Adrenal gland (tissue), 12 donors: ENCODE measurements around the gene RGS6. TPM values are rescaled to one million over a fixed set of nuclear protein-coding genes. Genes with fewer than 3 reads are reported as not detected.

Experiments used
- DNase-seq, 7 donors: peaks; one replicate each; pipeline ENCODE4 v3.0.0-alpha.2; 2019 to 2020
- H3K27ac ChIP-seq, 5 donors: fragments of 200-600 bp; sonication (generic) in 4 of 5; 1 replicate in 3 of 5; 2 replicates in 2 of 5; pipeline versions ENCODE4 v1.5.1 to v1.8.0; 2016 to 2020; ENCODE audit warnings: mild to moderate bottlenecking in 1 of 5
- H3K27me3 ChIP-seq: fragments of 200-600 bp; 2 replicates; pipeline ENCODE4 v1.8.0; 2021
- H3K36me3 ChIP-seq, 2 donors: fragments of 200-600 bp; replicated peaks in 1 of 2; 1 replicate in 1 of 2; 2 replicates in 1 of 2; pipeline versions ENCODE4 v1.5.1 to v1.8.0; 2018 to 2022
- H3K4me1 ChIP-seq, 2 donors: fragments of 200-600 bp; replicated peaks in 1 of 2; 1 replicate in 1 of 2; 2 replicates in 1 of 2; pipeline versions ENCODE4 v1.5.1 to v1.8.0; 2018 to 2021
- H3K4me3 ChIP-seq, 4 donors: fragments of 200-600 bp; sonication (generic) in 3 of 4; one replicate each; pipeline ENCODE4 v1.5.1; 2016 to 2018
- H3K9me3 ChIP-seq, 3 donors: fragments of 200-600 bp; sonication (generic) in 1 of 3; replicated peaks in 1 of 3; 1 replicate in 2 of 3; 2 replicates in 1 of 3; pipeline versions ENCODE4 v1.5.1 to v1.8.0; 2016 to 2021
- POLR2A ChIP-seq, 2 donors: fragments of 450-650 bp; IDR thresholded peaks; one replicate each; pipeline ENCODE4 v1.6.1; 2017; ENCODE audit warnings: antibody characterized with exemption in 2 of 2, mild to moderate bottlenecking in 2 of 2, moderate library complexity in 1 of 2
- WGBS, 4 donors: extraction: QIAGEN DNeasy Blood & Tissue Kit in 2 of 4; methylation state at CpG; one replicate each; pipeline versions ENCODE4 v1.1.5 to v1.1.7; 2013 to 2017; 5-methylcytosine and 5-hydroxymethylcytosine counted together
- intact Hi-C, 2 donors: fragments of 100-400 bp; cut with DNase I; formaldehyde crosslinking; loops; one replicate each; pipeline versions ENCODE4 v1.14.1 to v1.15.0; 2022 to 2023
- polyA plus RNA-seq, 3 donors: library from polyadenylated mRNA; stranded (reverse); fragments of 200-250 nt in 2 of 3; fragments of 350-450 nt in 1 of 3; fragmentation: Illumina TruSeq in 1 of 3; extraction: RNeasy Lipid Tissue Mini Kit (QIAGEN cat#74804) in 1 of 3; gene quantifications; one replicate each; pipeline ENCODE4 v1.2.3, GENCODE V29; 2013 to 2014
- total RNA-seq, 9 donors: library from RNA; depleted of rRNA in 4 of 9; stranded (reverse); fragments of >200 nt in 4 of 9; fragments of 120-200 nt in 1 of 9; fragmentation: NEBNext Ultra II Directional in 1 of 9; extraction: Animal tissue kit (Norgen Biotek cat#: 25700) in 1 of 9; gene quantifications; one replicate each; pipeline versions ENCODE4 v1.1.0 to v1.2.4, GENCODE V29; 2013 to 2023
- TF ChIP-seq, protein P1 (sequence below), 6 experiments: fragments of 450-650 bp in 4 of 6; fragments of 200-600 bp in 2 of 6; sonication (generic) in 1 of 6; IDR thresholded peaks; 1 replicate in 5 of 6; 2 replicates in 1 of 6; pipeline versions ENCODE4 v1.5.1 to v1.8.0; 2016 to 2021; ENCODE audit warnings: antibody characterized with exemption in 6 of 6, mild to moderate bottlenecking in 2 of 6, moderate library complexity in 1 of 6
- donor health status: healthy with polysubstance abuse.
- donor health status: Bipolar disorder and iron deficiency.
- donor health status: DM: yes; HTN: yes; CAD: no.
- donor health status: DM: no; HTN: no; CAD: no.
- donor health status: DM: no; HTN: no; CAD: no.
- donor health status: DM: yes; HTN: yes; CAD: no.

RGS6 gene
- total and polyA plus RNA-seq, 12 donors: 0.06 to 4.3 (median 0.41) TPM; not detected in 1

DNA sequence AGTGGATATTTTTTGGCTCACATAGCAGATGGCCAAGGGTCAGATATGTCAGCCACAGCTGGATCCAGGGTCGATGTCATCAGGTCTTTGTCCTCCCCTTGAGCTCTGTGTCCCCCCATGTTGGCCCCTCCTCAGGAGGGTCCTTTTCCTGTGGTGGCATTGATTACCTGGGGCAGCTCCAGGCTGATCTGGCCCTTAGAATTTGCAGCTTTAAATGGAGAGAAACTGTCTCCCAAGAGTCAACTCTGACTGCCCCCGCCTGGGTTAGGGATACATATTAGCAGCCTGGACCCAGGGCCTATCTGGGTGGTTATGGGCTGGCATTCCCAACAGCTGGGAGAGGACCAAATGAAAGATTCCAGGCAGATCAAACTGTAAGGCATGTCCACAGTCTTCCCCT lies 330.5 kb downstream of the RGS6 start:
- intact Hi-C loops: no loop called here

DNA sequence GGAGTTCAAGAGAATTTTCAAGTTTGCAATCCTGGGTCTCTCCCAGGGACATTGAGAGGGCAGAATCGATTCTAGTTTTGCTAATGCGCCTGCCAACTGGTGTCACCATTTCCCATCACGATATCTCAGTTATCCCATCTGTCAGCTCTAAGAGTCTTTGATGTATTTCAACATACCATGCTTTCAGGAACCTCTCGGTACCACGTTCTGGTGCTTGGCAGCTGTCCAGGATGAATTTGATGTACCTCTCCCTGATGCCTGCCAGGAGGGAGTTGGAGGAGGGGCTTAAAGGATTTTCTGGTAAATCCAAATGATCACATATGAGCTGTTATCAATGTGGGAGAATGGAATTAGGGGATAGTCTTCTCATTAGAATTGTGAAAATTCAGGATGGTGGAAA lies 332.5 kb downstream of the RGS6 start:
- Histone ChIP-seq H3K36me3 (no peaks in the 10 kb centered on the region), H3K4me3 (no peak overlapping the region), H3K27ac (no peak overlapping the region), H3K27me3 (no peaks in the 10 kb centered on the region), H3K9me3 (no peaks in the 10 kb centered on the region), H3K4me1 (no peaks in the 10 kb centered on the region)
- 54 to 65% (median 62%) methylated on average over 5 of the region's 5 CpGs for WGBS, 4 donors
- DNase-seq: no peak
- intact Hi-C loops: no loop called here
- TF ChIP-seq, protein P1, sequence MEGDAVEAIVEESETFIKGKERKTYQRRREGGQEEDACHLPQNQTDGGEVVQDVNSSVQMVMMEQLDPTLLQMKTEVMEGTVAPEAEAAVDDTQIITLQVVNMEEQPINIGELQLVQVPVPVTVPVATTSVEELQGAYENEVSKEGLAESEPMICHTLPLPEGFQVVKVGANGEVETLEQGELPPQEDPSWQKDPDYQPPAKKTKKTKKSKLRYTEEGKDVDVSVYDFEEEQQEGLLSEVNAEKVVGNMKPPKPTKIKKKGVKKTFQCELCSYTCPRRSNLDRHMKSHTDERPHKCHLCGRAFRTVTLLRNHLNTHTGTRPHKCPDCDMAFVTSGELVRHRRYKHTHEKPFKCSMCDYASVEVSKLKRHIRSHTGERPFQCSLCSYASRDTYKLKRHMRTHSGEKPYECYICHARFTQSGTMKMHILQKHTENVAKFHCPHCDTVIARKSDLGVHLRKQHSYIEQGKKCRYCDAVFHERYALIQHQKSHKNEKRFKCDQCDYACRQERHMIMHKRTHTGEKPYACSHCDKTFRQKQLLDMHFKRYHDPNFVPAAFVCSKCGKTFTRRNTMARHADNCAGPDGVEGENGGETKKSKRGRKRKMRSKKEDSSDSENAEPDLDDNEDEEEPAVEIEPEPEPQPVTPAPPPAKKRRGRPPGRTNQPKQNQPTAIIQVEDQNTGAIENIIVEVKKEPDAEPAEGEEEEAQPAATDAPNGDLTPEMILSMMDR (IDR thresholded peaks at IDR 0.05): no peak
- no peak for TF ChIP-seq POLR2A (IDR thresholded peaks at IDR 0.05)

More for the DNA sequence above, 330.5 kb downstream of the RGS6 start:
- no peak for DNase-seq
- H3K27ac ChIP-seq: no peak overlapping the region
- H3K27me3 ChIP-seq: no peaks in the 10 kb centered on the region
- H3K4me3 ChIP-seq: no peak overlapping the region
- no peaks in the 10 kb centered on the region for H3K36me3 ChIP-seq
- no peaks in the 10 kb centered on the region for H3K4me1 ChIP-seq
- H3K9me3 ChIP-seq: no peaks in the 10 kb centered on the region
- no peak for TF ChIP-seq POLR2A (IDR thresholded peaks at IDR 0.05)
- TF ChIP-seq, protein P1 (IDR thresholded peaks at IDR 0.05): no peak
- WGBS, 4 donors: 88 to 98% (median 93%) methylated on average over 2 of the region's 2 CpGs

DNA sequence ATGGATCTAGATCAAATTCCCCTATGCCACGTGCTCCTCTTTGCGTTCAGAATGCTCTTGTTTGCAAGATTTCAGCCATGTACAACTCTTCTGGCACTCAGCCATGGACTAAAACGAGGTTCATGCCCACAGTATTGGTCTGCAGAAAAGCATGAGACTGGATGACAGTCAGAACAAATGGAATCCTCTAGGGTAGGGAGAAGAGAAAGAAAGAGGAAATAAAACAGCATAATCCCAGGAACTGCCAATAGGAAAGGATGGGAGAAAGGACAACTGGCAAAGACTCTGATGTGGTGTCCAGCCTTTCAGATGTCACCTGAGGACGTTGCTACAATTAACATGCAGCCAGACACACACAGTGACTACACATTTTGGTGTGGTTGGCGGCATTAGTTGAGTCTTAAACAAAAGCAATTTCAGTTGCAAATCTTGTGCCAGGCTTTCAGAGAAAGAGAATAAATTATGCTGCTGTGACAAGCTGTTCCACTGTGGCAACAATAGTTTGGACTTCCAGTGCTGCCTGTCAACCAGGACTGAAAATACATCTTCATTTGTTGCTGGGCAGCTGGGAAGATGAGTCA lies 338.0 kb downstream of the RGS6 start:
- WGBS, 4 donors: 33 to 53% (median 41%) methylated on average over 5 of the region's 5 CpGs
- no peaks in the 10 kb centered on the region for H3K27me3 ChIP-seq

DNA sequence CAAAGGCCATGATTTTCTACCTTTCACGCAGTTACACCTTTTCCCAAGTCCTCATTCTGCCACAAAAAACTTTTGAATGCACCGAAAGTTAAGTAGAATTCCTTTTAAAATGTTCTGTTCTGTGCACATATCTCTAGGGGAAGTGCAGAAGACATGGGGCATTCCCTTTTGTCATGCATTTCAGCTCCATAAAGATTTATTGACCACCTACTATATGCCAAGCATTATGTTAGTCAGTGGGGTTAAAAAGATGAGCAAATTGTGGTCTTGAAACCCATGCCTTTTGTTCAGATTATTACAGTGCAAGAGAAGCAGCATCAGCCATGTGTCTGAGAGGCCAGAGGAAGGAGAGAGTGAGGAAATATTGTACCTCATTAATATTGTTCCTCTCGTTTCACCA lies 338.5 kb downstream of the RGS6 start:
- no peak for TF ChIP-seq POLR2A (IDR thresholded peaks at IDR 0.05)
- TF ChIP-seq, protein P1 (IDR thresholded peaks at IDR 0.05): no peak
- no peak for DNase-seq
- no peaks in the 10 kb centered on the region for H3K27me3 ChIP-seq
- no peak overlapping the region for H3K4me3 ChIP-seq
- no peak overlapping the region for H3K27ac ChIP-seq
- H3K4me1 ChIP-seq: no peaks in the 10 kb centered on the region
- WGBS, 4 donors: 75 to 80% (median 78%) methylated on average over 3 of the region's 3 CpGs
- no peaks in the 10 kb centered on the region for H3K9me3 ChIP-seq
- intact Hi-C loops: no loop called here
- H3K36me3 ChIP-seq: no peaks in the 10 kb centered on the region

More for the DNA sequence above, 338.0 kb downstream of the RGS6 start:
- Histone ChIP-seq H3K9me3 (no peaks in the 10 kb centered on the region), H3K27ac (no peak overlapping the region), H3K36me3 (no peaks in the 10 kb centered on the region), H3K4me1 (no peaks in the 10 kb centered on the region), H3K4me3 (no peak overlapping the region)
- intact Hi-C loops: no loop called here
- DNase-seq: no peak
- TF ChIP-seq POLR2A (IDR thresholded peaks at IDR 0.05): no peak
- TF ChIP-seq, protein P1 (IDR thresholded peaks at IDR 0.05): no peak
